ENCODE data around the gene TTC16. TPM values are rescaled to one million over a fixed set of nuclear protein-coding genes. Genes with fewer than 3 reads are reported as not detected.
"Not testable (repeated sequence)": the region's sequence is repeated elsewhere in the genome, so short reads cannot be mapped to it uniquely, and the experiment has no call there.

The TTC16 gene
- total and polyA plus RNA-seq, 2 of the 8 experiments (the other 6 are each of a cell fraction or from before 2014, with no cell fraction given) = 0.03 TPM; not detected in 1

- H3K36me3 ChIP-seq (ENCODE audit: control insufficient read depth in 2 of 4, insufficient read depth in 4 of 4, low read length in 3 of 4); H2BK12ac ChIP-seq (ENCODE audit: low read depth, low read length); H3K79me1 ChIP-seq (ENCODE audit: low read depth, low read length); H2BK5ac ChIP-seq (ENCODE audit: low read depth, low read length); H4K5ac ChIP-seq (ENCODE audit: insufficient read length, low read depth, low read length); H3K4me2 ChIP-seq (ENCODE audit: insufficient read depth in 1 of 2, low read depth in 2 of 2, low read length in 2 of 2); H3K4ac ChIP-seq (replicated peaks; ENCODE audit: insufficient read length, low read depth, low read length); H3K56ac ChIP-seq (replicated peaks; ENCODE audit: insufficient read length, low read depth, low read length); H2BK15ac ChIP-seq (ENCODE audit: low read length); H3K23ac ChIP-seq (ENCODE audit: insufficient read length); H3K27ac ChIP-seq (ENCODE audit: low read depth, low read length); DNase-seq (ENCODE audit: low read depth in 1 of 2, low spot score in 2 of 2); H3K4me3 ChIP-seq (ENCODE audit: extremely low read depth in 1 of 4, insufficient read depth in 2 of 4, low read depth in 3 of 4, low read length in 4 of 4); H4K91ac ChIP-seq (replicated peaks; ENCODE audit: insufficient read length, low read length); H4K8ac ChIP-seq (ENCODE audit: extremely low read depth, insufficient read depth, low read length); H2BK120ac ChIP-seq (replicated peaks; ENCODE audit: low read depth, low read length); H2AK5ac ChIP-seq (ENCODE audit: low read depth, low read length); H3K79me2 ChIP-seq (ENCODE audit: control insufficient read depth in 1 of 2, insufficient read depth in 2 of 2, low read length in 2 of 2); H2BK20ac ChIP-seq (ENCODE audit: low read length); H3K9me3 ChIP-seq (ENCODE audit: insufficient read depth in 2 of 2, low read depth in 1 of 2, low read length in 1 of 2); H2AFZ ChIP-seq (ENCODE audit: low read length); FAIRE-seq; H3K18ac ChIP-seq (ENCODE audit: extremely low read depth, low read length); H3K14ac ChIP-seq (ENCODE audit: insufficient read length); H3K9ac ChIP-seq (replicated peaks in 1 of 4; ENCODE audit: extremely low read depth in 1 of 4, low read depth in 3 of 4, low read length in 3 of 4); H3K4me1 ChIP-seq (replicated peaks in 1 of 4; ENCODE audit: control insufficient read depth in 3 of 4, insufficient read depth in 4 of 4, low read length in 3 of 4): not testable (repeated sequence)
- 82% methylated on average over 11 of the region's 11 CpGs; no CpG with 5 or more reads in 1 of the 2 experiments for WGBS, 2 experiments (ENCODE audit: extremely low coverage in 1 of 2, insufficient coverage in 1 of 2, insufficient read length in 1 of 2, insufficient replicate concordance in 2 of 2, low coverage in 1 of 2, low lambda C conversion rate in 2 of 2, missing lambda C conversion rate in 1 of 2)
- ChIA-PET CTCF (ENCODE audit: partially characterized antibody) (interaction anchor here (0.6 to 3.5 kb wide), 7 partner anchors 9 to 1304 kb away, joined by 3 to 18 read pairs (median 4); partner anchors contain the start of gene SH2D3C), POLR2A (ENCODE audit: partially characterized antibody) (interaction anchor here (1.3 kb wide), 1 partner anchor 32 kb away, joined by 4 read pairs; no protein-coding TSS in a partner anchor)
- Histone ChIP-seq H3K27me3 (replicated peaks in 1 of 4; ENCODE audit: control insufficient read depth in 3 of 4, extremely low read depth in 1 of 4, insufficient read depth in 3 of 4, low read length in 3 of 4) (peaks cover 0 to 16% (median 8%) of the 10 kb centered on the region in 4 experiments; a peak in 6 of 7 replicates), H4K20me1 (replicated peaks in 1 of 2; ENCODE audit: control insufficient read depth in 1 of 2, insufficient read depth in 2 of 2, low read length in 2 of 2) (peaks cover 3 to 16% of the 10 kb centered on the region in 2 experiments), H3K23me2 (ENCODE audit: low read depth, low read length) (peaks cover 13% of the 10 kb centered on the region; the same call in 1 of the 2 replicates)
Observed at GRCh38 chr9:127756776-127757175, 40.9 kb downstream of the TTC16 start.
